Vagina (tissue), 2 donors: ENCODE results near the gene MYLK2.

ENCODE experiments used
- CTCF ChIP-seq, 3 experiments: fragments of 450-650 bp in 2 of 3; fragments of 200-600 bp in 1 of 3; sonication (generic) in 1 of 3; IDR thresholded peaks; one replicate each; pipeline ENCODE4 v1.5.1; 2017 to 2019; ENCODE audit warnings: antibody characterized with exemption in 3 of 3, mild to moderate bottlenecking in 2 of 3, moderate library complexity in 2 of 3
- POLR2AphosphoS5 ChIP-seq, 2 donors: sonication (generic); formaldehyde crosslinking; IDR thresholded peaks; one replicate each; pipeline ENCODE4 v1.9.0; 2017; ENCODE audit warnings: antibody characterized with exemption in 2 of 2, mild to moderate bottlenecking in 2 of 2, low read depth in 1 of 2; ENCODE audit not compliant: insufficient read depth in 1 of 2

GRCh38 chr20:31875671-31876070 is 56.5 kb downstream of the MYLK2 start:
- no peak for TF ChIP-seq CTCF (IDR thresholded peaks at IDR 0.05)
- TF ChIP-seq POLR2AphosphoS5 (IDR thresholded peaks at IDR 0.05; ENCODE audit: insufficient read depth in 1 of 2, low read depth in 1 of 2), result no peak
